ENCODE data around the gene HSF5. TPM values are rescaled to one million over a fixed set of nuclear protein-coding genes. Genes with fewer than 3 reads are reported as not detected.

The HSF5 gene
- total and polyA plus RNA-seq, 2 of the 13 experiments (the other 11 are each of a cell fraction or from before 2014, with no cell fraction given): not detected

DNA sequence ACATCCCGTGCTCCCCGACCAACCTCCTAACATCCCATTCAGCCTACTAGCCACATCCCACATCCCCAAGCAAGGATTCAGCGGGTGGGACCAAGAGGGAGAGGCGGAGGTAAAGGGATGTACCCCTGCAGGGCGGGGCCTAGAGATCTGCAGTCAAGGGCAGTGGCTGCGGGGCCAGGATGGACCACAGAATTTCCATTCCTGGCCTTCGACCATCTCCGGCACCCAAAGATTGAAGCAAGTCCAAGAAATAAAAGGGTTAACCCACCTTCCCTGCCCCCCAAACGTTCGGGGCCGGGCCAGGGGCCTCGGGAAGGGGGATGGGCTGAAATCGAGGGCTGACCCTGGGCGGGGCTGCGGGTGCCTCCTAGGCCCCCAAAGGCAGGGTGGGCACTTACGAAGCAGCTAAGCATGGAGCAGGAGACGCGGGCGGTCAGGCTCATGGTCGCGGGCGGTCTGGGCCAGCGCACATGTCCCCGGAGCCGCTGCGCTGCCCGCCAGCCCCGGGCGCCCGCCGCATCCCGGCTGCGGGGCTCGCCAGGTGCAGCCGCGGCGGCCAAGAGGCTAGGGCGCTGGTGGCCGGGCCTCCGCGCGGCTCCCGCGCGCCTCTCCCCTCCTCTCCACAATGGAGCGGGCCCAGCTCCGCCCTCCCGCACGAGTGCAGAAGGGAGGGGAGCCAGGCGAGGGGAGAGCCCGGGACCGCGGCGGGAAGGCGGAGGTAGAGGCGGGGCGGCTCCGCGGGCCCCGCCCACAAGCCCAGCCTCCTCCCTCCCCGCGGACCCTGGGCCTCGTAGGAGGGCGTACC lies 26.0 kb upstream of the HSF5 start, which contains the start of gene MTMR4 (continued):
- TF ChIP-seq, protein P1, sequence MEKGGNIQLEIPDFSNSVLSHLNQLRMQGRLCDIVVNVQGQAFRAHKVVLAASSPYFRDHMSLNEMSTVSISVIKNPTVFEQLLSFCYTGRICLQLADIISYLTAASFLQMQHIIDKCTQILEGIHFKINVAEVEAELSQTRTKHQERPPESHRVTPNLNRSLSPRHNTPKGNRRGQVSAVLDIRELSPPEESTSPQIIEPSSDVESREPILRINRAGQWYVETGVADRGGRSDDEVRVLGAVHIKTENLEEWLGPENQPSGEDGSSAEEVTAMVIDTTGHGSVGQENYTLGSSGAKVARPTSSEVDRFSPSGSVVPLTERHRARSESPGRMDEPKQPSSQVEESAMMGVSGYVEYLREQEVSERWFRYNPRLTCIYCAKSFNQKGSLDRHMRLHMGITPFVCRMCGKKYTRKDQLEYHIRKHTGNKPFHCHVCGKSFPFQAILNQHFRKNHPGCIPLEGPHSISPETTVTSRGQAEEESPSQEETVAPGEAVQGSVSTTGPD (CRISPR knock-in tag; IDR thresholded peaks at IDR 0.05): no peak
- no peak for TF ChIP-seq NFIB (CRISPR knock-in tag; IDR thresholded peaks at IDR 0.05; ENCODE audit: borderline replicate concordance)
- no peak for TF ChIP-seq MYNN (CRISPR knock-in tag; IDR thresholded peaks at IDR 0.05; ENCODE audit: low read depth)
- no peak for TF ChIP-seq MED13 (CRISPR knock-in tag; IDR thresholded peaks at IDR 0.05)
- TF ChIP-seq ZNF780A (CRISPR knock-in tag; IDR thresholded peaks at IDR 0.05): no peak
- TF ChIP-seq ZNF782 (CRISPR knock-in tag; IDR thresholded peaks at IDR 0.05; ENCODE audit: borderline replicate concordance): no peak
- TF ChIP-seq BORCS8-MEF2B (CRISPR knock-in tag; IDR thresholded peaks at IDR 0.05): no peak; the same call in 1 of the 2 replicates
- TF ChIP-seq LCORL (IDR thresholded peaks at IDR 0.05): no peak
- 0 out of 2 replicates have a peak, but pooled peaks have one; percentile 17 for TF ChIP-seq LCORL (CRISPR knock-in tag; IDR thresholded peaks at IDR 0.05)
- TF ChIP-seq ZNF331 (CRISPR knock-in tag; IDR thresholded peaks at IDR 0.05): peak; percentile 32; the same call in 1 of the 2 replicates
- no peak for TF ChIP-seq SMAD3 (CRISPR knock-in tag; IDR thresholded peaks at IDR 0.05)
- no peak; the same call in 1 of the 2 replicates for TF ChIP-seq TAF1 (CRISPR knock-in tag; IDR thresholded peaks at IDR 0.05)
- TF ChIP-seq JARID2 (CRISPR knock-in tag; IDR thresholded peaks at IDR 0.05; ENCODE audit: insufficient replicate concordance): no peak
- TF ChIP-seq NFE2L1 (CRISPR knock-in tag; IDR thresholded peaks at IDR 0.05; ENCODE audit: borderline replicate concordance): no peak
- TF ChIP-seq SYNCRIP (IDR thresholded peaks at IDR 0.05; ENCODE audit: insufficient read depth, low read depth, low read length): no peak
- TF ChIP-seq CAMTA2 (CRISPR knock-in tag; IDR thresholded peaks at IDR 0.05; ENCODE audit: borderline replicate concordance): no peak
- no peak for TF ChIP-seq MIER2 (CRISPR knock-in tag; IDR thresholded peaks at IDR 0.05)
- no peak for TF ChIP-seq ZNF883 (CRISPR knock-in tag; IDR thresholded peaks at IDR 0.05; ENCODE audit: not compliant biosample characterization)
- no peak for TF ChIP-seq MEIS1 (CRISPR knock-in tag; IDR thresholded peaks at IDR 0.05; ENCODE audit: borderline replicate concordance)
- TF ChIP-seq, protein P2, sequence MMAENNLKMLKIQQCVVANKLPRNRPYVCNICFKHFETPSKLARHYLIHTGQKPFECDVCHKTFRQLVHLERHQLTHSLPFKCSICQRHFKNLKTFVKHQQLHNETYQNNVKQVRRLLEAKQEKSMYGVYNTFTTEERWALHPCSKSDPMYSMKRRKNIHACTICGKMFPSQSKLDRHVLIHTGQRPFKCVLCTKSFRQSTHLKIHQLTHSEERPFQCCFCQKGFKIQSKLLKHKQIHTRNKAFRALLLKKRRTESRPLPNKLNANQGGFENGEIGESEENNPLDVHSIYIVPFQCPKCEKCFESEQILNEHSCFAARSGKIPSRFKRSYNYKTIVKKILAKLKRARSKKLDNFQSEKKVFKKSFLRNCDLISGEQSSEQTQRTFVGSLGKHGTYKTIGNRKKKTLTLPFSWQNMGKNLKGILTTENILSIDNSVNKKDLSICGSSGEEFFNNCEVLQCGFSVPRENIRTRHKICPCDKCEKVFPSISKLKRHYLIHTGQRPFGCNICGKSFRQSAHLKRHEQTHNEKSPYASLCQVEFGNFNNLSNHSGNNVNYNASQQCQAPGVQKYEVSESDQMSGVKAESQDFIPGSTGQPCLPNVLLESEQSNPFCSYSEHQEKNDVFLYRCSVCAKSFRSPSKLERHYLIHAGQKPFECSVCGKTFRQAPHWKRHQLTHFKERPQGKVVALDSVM (CRISPR knock-in tag; IDR thresholded peaks at IDR 0.05): 0 out of 2 replicates have a peak, but pooled peaks have one; percentile 20
- no peak for TF ChIP-seq KLF12 (CRISPR knock-in tag; IDR thresholded peaks at IDR 0.05; ENCODE audit: borderline replicate concordance)
- TF ChIP-seq KDM5A (IDR thresholded peaks at IDR 0.05; ENCODE audit: borderline replicate concordance, low read length): no peak
- TF ChIP-seq, protein P3, sequence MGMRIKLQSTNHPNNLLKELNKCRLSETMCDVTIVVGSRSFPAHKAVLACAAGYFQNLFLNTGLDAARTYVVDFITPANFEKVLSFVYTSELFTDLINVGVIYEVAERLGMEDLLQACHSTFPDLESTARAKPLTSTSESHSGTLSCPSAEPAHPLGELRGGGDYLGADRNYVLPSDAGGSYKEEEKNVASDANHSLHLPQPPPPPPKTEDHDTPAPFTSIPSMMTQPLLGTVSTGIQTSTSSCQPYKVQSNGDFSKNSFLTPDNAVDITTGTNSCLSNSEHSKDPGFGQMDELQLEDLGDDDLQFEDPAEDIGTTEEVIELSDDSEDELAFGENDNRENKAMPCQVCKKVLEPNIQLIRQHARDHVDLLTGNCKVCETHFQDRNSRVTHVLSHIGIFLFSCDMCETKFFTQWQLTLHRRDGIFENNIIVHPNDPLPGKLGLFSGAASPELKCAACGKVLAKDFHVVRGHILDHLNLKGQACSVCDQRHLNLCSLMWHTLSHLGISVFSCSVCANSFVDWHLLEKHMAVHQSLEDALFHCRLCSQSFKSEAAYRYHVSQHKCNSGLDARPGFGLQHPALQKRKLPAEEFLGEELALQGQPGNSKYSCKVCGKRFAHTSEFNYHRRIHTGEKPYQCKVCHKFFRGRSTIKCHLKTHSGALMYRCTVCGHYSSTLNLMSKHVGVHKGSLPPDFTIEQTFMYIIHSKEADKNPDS (CRISPR knock-in tag; IDR thresholded peaks at IDR 0.05): no peak
- no peak for TF ChIP-seq ARNTL (CRISPR knock-in tag; IDR thresholded peaks at IDR 0.05)
- no peak for TF ChIP-seq NONO (IDR thresholded peaks at IDR 0.05)
- TF ChIP-seq NONO (CRISPR knock-in tag; conservative IDR thresholded peaks at IDR 0.05): no peak

Data from HepG2 (cell line).